ENCODE results near the gene TRIM15.

DNA sequence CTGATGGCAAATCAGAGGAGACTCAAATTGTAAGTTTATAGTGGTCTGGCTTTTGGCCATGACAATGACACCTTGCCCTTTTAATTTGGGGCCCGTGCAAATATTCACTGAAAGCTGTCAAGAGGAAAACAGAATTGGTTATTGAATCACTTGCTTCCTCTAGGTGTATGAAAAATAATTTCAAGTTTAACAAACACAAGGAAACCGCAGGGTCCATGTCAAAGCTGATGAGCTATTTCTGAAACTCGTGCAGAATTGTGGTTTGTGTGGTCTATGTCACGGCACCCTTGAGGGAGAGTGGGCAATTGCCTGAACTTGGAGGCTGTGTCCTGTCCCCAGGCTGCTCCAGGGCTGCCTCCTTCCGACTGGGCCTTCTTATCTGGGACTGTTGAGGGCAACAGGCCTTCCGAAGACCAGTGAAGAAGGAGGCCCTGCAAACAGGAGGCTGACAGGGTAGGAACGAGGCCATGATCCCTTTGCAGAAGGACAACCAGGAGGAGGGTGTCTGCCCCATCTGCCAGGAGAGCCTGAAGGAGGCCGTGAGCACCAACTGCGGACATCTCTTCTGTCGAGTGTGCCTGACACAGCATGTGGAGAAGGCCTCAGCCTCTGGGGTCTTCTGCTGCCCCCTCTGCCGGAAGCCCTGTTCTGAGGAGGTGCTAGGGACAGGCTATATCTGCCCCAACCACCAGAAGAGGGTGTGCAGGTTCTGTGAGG, 26.6 kb upstream of the TRIM15 start:
- TF ChIP-seq, protein P1, sequence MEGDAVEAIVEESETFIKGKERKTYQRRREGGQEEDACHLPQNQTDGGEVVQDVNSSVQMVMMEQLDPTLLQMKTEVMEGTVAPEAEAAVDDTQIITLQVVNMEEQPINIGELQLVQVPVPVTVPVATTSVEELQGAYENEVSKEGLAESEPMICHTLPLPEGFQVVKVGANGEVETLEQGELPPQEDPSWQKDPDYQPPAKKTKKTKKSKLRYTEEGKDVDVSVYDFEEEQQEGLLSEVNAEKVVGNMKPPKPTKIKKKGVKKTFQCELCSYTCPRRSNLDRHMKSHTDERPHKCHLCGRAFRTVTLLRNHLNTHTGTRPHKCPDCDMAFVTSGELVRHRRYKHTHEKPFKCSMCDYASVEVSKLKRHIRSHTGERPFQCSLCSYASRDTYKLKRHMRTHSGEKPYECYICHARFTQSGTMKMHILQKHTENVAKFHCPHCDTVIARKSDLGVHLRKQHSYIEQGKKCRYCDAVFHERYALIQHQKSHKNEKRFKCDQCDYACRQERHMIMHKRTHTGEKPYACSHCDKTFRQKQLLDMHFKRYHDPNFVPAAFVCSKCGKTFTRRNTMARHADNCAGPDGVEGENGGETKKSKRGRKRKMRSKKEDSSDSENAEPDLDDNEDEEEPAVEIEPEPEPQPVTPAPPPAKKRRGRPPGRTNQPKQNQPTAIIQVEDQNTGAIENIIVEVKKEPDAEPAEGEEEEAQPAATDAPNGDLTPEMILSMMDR (IDR thresholded peaks at IDR 0.05) = no peak
- TF ChIP-seq POLR2A (IDR thresholded peaks at IDR 0.05) = no peak

Measured in adrenal gland (tissue), 5 donors.